H1 (cell line): ENCODE results near the gene EIF4A3. TPM values are rescaled to one million over a fixed set of nuclear protein-coding genes. Genes with fewer than 3 reads are reported as not detected.

Source experiments
- ATF3 ChIP-seq: IDR thresholded peaks from 2 replicates; pipeline ENCODE4 v1.6.1; 2011; ENCODE audit warnings: low read depth, mild to moderate bottlenecking, low read length; ENCODE audit not compliant: insufficient read depth
- CHD7 ChIP-seq: fragments of 300-600 bp; sonication (generic); IDR thresholded peaks from 2 replicates; pipeline ENCODE4 v1.7.1; 2012; ENCODE audit warnings: low read length, moderate library complexity, mild to moderate bottlenecking, inconsistent platforms; ENCODE audit not compliant: insufficient replicate concordance
- CREB1 ChIP-seq: IDR thresholded peaks from 2 replicates; pipeline ENCODE4 v1.6.1; 2012; ENCODE audit warnings: inconsistent platforms
- EP300 ChIP-seq, 2 experiments: IDR thresholded peaks; 1 replicate in 1 of 2; 2 replicates in 1 of 2; pipeline ENCODE4 v1.6.1; 2011 to 2012; ENCODE audit warnings: low read depth in 2 of 2, low read length in 2 of 2, mild to moderate bottlenecking in 2 of 2, borderline replicate concordance in 1 of 2, inconsistent platforms in 1 of 2, moderate library complexity in 1 of 2
- HDAC6 ChIP-seq: IDR thresholded peaks from one replicate; pipeline ENCODE4 v1.7.1; 2012; ENCODE audit warnings: low read depth, mild to moderate bottlenecking, inconsistent platforms, low read length, moderate library complexity
- MAX ChIP-seq: IDR thresholded peaks from 2 replicates; pipeline ENCODE4 v1.6.1; 2012; ENCODE audit warnings: inconsistent platforms
- POLR2A ChIP-seq, 2 experiments: IDR thresholded peaks; 1 replicate in 1 of 2; 2 replicates in 1 of 2; pipeline ENCODE4 v1.6.1; 2011; ENCODE audit warnings: low read depth in 2 of 2, low read length in 2 of 2, mild to moderate bottlenecking in 2 of 2; ENCODE audit errors: control extremely low read depth in 1 of 2
- SIN3A ChIP-seq, 2 experiments: IDR thresholded peaks in 1 of 2; conservative IDR thresholded peaks in 1 of 2; 2 replicates each; pipeline ENCODE4 v1.6.1; 2011 to 2012; ENCODE audit warnings: low read length in 2 of 2, improper control_type of control experiment in 1 of 2, low read depth in 1 of 2, mild to moderate bottlenecking in 1 of 2
- SP1 ChIP-seq: IDR thresholded peaks from 2 replicates; pipeline ENCODE4 v1.6.1; 2011; ENCODE audit warnings: low read depth, low read length
- polyA plus RNA-seq, 7 experiments: library from polyadenylated mRNA; depleted of rRNA in 3 of 7; stranded (reverse) in 5 of 7; unstranded in 2 of 7; fragments of >200 nt in 5 of 7; fragments of 200-250 nt in 2 of 7; gene quantifications; 1 replicate in 5 of 7; 2 replicates in 1 of 7; 4 replicates in 1 of 7; pipeline versions ENCODE4 v1.2.1 to v1.2.3, GENCODE V29; 2011 to 2013; ENCODE audit warnings: missing spikeins in 2 of 7, mixed read lengths in 2 of 7
- total RNA-seq: library from RNA; stranded (reverse); fragmentation: NEBNext Ultra II Directional; extraction: Animal tissue kit (Norgen Biotek cat#: 25700); gene quantifications from 2 replicates; pipeline ENCODE4 v1.2.1, GENCODE V29; 2021

Gene EIF4A3
- total and polyA plus RNA-seq, 2 of the 8 experiments (the other 6 are each of a cell fraction or from before 2014, with no cell fraction given), result 142 to 146 TPM

GRCh38 chr17:80124351-80124981 is 22.5 kb downstream of the EIF4A3 start (continued):
- TF ChIP-seq CHD7, result no peak
- peak; percentile 24 to 38; a peak in 1 of 4 replicates for TF ChIP-seq SIN3A (conservative IDR thresholded peaks at IDR 0.05 in 1 of 2, IDR thresholded peaks at IDR 0.05 in 1 of 2; ENCODE audit: low read depth in 1 of 2, low read length in 2 of 2)
- TF ChIP-seq MAX, result peak; percentile 61
- 0 out of 3 replicates have a peak, but pooled peaks of 1 of the 2 experiments have one; percentile 15 for TF ChIP-seq EP300 (IDR thresholded peaks at IDR 0.05; ENCODE audit: borderline replicate concordance in 1 of 2, low read depth in 2 of 2, low read length in 2 of 2)
- TF ChIP-seq HDAC6, result no peak
- TF ChIP-seq ATF3, result no peak
- peak; percentile 39; the same call in 1 of the 2 replicates for TF ChIP-seq CREB1
- TF ChIP-seq SP1, result peak; percentile 73
- TF ChIP-seq POLR2A (IDR thresholded peaks at IDR 0.05; ENCODE audit: control extremely low read depth in 1 of 2, low read depth in 2 of 2, low read length in 2 of 2), result peak in 1 of 2 experiments; percentile 65; a peak in 2 of 3 replicates
